ENCODE measurements around the gene BIRC2.

DNA sequence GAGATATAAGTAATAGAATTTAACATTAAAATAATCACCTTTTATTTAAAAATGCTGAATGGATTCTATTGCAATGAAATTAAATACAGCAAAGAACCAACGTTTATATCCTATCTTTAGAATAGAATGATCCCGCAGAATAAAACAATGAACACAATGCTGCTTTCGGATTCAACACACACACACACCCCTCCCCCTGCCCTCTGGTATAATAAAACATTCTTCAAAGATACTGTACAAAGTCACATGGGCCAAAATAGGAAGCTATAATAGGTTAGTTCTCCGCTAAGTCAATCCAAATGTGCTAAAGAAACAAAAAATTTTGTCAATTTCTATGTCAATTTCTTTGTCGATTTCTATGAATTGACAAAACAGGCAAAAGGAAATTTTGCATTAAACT, 58.5 kb downstream of the BIRC2 start:
- TF ChIP-seq, protein P1, sequence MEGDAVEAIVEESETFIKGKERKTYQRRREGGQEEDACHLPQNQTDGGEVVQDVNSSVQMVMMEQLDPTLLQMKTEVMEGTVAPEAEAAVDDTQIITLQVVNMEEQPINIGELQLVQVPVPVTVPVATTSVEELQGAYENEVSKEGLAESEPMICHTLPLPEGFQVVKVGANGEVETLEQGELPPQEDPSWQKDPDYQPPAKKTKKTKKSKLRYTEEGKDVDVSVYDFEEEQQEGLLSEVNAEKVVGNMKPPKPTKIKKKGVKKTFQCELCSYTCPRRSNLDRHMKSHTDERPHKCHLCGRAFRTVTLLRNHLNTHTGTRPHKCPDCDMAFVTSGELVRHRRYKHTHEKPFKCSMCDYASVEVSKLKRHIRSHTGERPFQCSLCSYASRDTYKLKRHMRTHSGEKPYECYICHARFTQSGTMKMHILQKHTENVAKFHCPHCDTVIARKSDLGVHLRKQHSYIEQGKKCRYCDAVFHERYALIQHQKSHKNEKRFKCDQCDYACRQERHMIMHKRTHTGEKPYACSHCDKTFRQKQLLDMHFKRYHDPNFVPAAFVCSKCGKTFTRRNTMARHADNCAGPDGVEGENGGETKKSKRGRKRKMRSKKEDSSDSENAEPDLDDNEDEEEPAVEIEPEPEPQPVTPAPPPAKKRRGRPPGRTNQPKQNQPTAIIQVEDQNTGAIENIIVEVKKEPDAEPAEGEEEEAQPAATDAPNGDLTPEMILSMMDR (IDR thresholded peaks at IDR 0.05 in 8 of 11, conservative IDR thresholded peaks at IDR 0.05 in 3 of 11): no peak
- TF ChIP-seq POLR2A (IDR thresholded peaks at IDR 0.05) (no peak), POLR2AphosphoS5 (IDR thresholded peaks at IDR 0.05) (no peak)

All from spleen (tissue), 7 donors.